Natural killer cell (primary cell): Measurements from ENCODE around the gene ACTRT2. TPM values are rescaled to one million over a fixed set of nuclear protein-coding genes. Genes with fewer than 3 reads are reported as not detected.

Source experiments
- ATAC-seq, 3 donors: fragments of 150-1000 bp in 2 of 3; fragments of 200-7000 bp in 1 of 3; cut with Tn5 transposase; 1 replicate in 1 of 3; 2 replicates in 2 of 3; pipeline ENCODE4 v1.10.0; 2021; ENCODE audit warnings: mild to moderate bottlenecking in 2 of 3, moderate library complexity in 2 of 3
- DNase-seq, 2 donors: peaks; one replicate each; pipeline versions ENCODE4 v3.0.0 to v3.0.0-alpha.2; 2013 to 2021; ENCODE audit warnings: mixed read lengths in 1 of 2
- H3K27ac ChIP-seq: one replicate; pipeline ENCODE4 v1.5.1; 2013; ENCODE audit warnings: mild to moderate bottlenecking, low read length
- H3K27me3 ChIP-seq: one replicate; pipeline ENCODE4 v1.6.1; 2013; ENCODE audit warnings: low read length; ENCODE audit not compliant: control insufficient read depth, insufficient read depth
- H3K36me3 ChIP-seq: one replicate; pipeline ENCODE4 v1.6.1; 2013; ENCODE audit warnings: low read length; ENCODE audit not compliant: control insufficient read depth, insufficient read depth
- H3K4me1 ChIP-seq: one replicate; pipeline ENCODE4 v1.6.1; 2013; ENCODE audit warnings: low read length; ENCODE audit not compliant: control insufficient read depth, insufficient read depth
- H3K4me3 ChIP-seq: one replicate; pipeline ENCODE4 v1.5.1; 2013; ENCODE audit warnings: low read length
- H3K9me3 ChIP-seq: one replicate; pipeline ENCODE4 v1.6.1; 2013; ENCODE audit warnings: low read length; ENCODE audit not compliant: control insufficient read depth, insufficient read depth
- H3K27ac Mint-ChIP-seq, 2 donors: one replicate each; pipeline ENCODE4 v1.8.0; 2022; ENCODE audit warnings: mild to moderate bottlenecking in 2 of 2, mixed read lengths in 2 of 2, moderate library complexity in 1 of 2
- H3K27me3 Mint-ChIP-seq, 2 donors: one replicate each; pipeline ENCODE4 v1.8.0; 2022; ENCODE audit warnings: low read depth in 2 of 2, mixed read lengths in 2 of 2
- H3K36me3 Mint-ChIP-seq: one replicate; pipeline ENCODE4 v1.8.0; 2022; ENCODE audit warnings: mixed read lengths
- H3K4me1 Mint-ChIP-seq, 2 donors: one replicate each; pipeline ENCODE4 v1.8.0; 2022; ENCODE audit warnings: mixed read lengths in 2 of 2
- H3K4me3 Mint-ChIP-seq: one replicate; pipeline ENCODE4 v1.8.0; 2022; ENCODE audit warnings: mild to moderate bottlenecking, moderate library complexity, mixed read lengths
- H3K9me3 Mint-ChIP-seq, 2 donors: one replicate each; pipeline ENCODE4 v1.8.0; 2022; ENCODE audit warnings: mixed read lengths in 2 of 2
- WGBS: methylation state at CpG from one replicate; pipeline ENCODE4 v1.1.7; 2013; ENCODE audit warnings: missing lambda C conversion rate; ENCODE audit not compliant: insufficient coverage; 5-methylcytosine and 5-hydroxymethylcytosine counted together
- intact Hi-C: fragments of 100-400 bp; cut with micrococcal nuclease; formaldehyde crosslinking; loops from one replicate; pipeline ENCODE4 v1.14.2; 2022
- total RNA-seq, 4 donors: library from RNA; stranded (reverse); fragments of 120-200 nt in 1 of 4; gene quantifications; one replicate each; pipeline versions ENCODE4 v1.2.3 to v1.2.4, GENCODE V29; 2013 to 2022
- TF ChIP-seq, protein P1 (sequence below): fragments of 200-600 bp; IDR thresholded peaks from one replicate; pipeline ENCODE4 v1.8.0; 2022; ENCODE audit warnings: antibody characterized with exemption

Gene ACTRT2
- total RNA-seq, 3 donors from 2014 or later (not counting 1 experiment from before 2014, with no cell fraction given), result not detected

DNA sequence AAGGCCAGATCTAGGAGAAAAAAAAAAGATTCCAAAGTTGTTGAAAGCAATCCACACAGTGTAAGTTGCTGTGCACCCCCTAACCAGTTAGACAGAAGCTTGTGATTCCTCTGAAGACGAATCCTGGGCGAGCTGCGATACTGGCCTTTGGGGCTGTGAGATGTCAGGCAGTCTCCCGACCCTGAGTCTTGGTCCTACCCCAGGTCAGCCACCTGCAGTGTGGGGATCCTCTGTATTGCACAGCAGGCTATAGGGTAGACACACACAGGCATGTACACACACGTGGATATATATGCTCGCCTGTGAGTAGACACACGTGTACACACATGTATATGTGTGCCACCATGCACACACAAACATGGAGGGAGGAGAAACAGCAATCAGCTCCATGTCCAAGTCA is 12.9 kb downstream of the ACTRT2 start:
- no peaks in the 10 kb centered on the region for H3K36me3 Mint-ChIP-seq
- TF ChIP-seq, protein P1, sequence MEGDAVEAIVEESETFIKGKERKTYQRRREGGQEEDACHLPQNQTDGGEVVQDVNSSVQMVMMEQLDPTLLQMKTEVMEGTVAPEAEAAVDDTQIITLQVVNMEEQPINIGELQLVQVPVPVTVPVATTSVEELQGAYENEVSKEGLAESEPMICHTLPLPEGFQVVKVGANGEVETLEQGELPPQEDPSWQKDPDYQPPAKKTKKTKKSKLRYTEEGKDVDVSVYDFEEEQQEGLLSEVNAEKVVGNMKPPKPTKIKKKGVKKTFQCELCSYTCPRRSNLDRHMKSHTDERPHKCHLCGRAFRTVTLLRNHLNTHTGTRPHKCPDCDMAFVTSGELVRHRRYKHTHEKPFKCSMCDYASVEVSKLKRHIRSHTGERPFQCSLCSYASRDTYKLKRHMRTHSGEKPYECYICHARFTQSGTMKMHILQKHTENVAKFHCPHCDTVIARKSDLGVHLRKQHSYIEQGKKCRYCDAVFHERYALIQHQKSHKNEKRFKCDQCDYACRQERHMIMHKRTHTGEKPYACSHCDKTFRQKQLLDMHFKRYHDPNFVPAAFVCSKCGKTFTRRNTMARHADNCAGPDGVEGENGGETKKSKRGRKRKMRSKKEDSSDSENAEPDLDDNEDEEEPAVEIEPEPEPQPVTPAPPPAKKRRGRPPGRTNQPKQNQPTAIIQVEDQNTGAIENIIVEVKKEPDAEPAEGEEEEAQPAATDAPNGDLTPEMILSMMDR, result no peak
- DNase-seq (no peak), ATAC-seq (no peak)
- no peak overlapping the region for H3K4me3 ChIP-seq
- WGBS, result 77% methylated on average over 7 of the region's 7 CpGs
- no peaks in the 10 kb centered on the region for H3K4me1 ChIP-seq
- H3K4me3 Mint-ChIP-seq, result no peak overlapping the region
- no peaks in the 10 kb centered on the region for H3K27me3 ChIP-seq
- H3K27me3 Mint-ChIP-seq, result no peaks in the 10 kb centered on the region
- intact Hi-C loops, result no loop called here
- H3K9me3 Mint-ChIP-seq, result no peaks in the 10 kb centered on the region
- H3K4me1 Mint-ChIP-seq, result no peaks in the 10 kb centered on the region
- no peaks in the 10 kb centered on the region for H3K9me3 ChIP-seq
- H3K36me3 ChIP-seq, result no peaks in the 10 kb centered on the region
- no peak overlapping the region for H3K27ac ChIP-seq
- H3K27ac Mint-ChIP-seq, result no peak overlapping the region

DNA sequence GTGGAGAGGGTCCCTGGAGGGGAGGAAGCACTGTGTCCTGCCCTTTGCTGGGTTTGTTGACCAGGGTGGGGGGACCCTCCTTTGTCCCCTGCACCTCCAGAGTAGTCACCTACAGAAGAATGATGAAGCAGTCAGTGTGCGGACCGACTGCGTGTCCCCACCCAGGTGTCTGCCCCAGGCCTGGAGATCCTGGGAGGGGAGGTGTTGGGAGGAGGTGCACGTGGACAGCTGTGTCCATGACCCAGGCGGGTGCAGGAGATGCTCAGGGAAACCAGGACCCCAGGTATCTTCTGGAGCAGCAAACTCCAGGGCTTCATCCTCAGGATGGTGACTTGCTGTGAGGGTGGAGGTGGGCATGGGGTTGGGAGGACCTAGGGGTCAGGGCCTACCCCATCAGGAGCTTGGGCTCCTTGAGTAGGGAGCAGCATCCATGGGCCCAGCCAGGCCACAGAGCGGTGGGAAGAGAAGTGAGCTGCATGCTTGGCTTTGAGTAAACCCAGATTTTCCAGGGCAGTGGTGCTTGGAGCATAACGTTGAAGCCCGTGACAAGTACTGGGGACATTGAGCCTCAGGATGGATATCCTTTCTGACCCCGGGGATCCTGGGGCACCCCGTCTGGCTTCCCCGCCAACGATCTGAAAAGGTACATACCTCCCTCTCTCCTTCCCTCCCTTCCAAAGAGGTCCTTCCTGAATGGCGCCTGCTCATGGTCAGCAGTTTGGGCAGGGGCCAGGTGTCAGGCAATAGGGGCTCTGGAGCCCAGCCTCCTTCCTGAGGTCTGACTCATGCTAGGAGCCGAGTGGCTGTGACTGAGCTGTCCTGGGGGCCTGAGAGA is 13.7 kb downstream of the ACTRT2 start:
- H3K27me3 Mint-ChIP-seq, result no peaks in the 10 kb centered on the region
- 76% methylated on average over 14 of the region's 14 CpGs for WGBS
- H3K27me3 ChIP-seq, result no peaks in the 10 kb centered on the region
- intact Hi-C loops, result no loop called here
- H3K4me3 ChIP-seq, result no peak overlapping the region
- no peak overlapping the region for H3K27ac ChIP-seq
- H3K4me1 ChIP-seq, result no peaks in the 10 kb centered on the region
- H3K9me3 ChIP-seq, result no peaks in the 10 kb centered on the region
- no peaks in the 10 kb centered on the region for H3K36me3 Mint-ChIP-seq
- TF ChIP-seq, protein P1, result no peak
- DNase-seq (no peak), ATAC-seq (no peak)
- H3K27ac Mint-ChIP-seq, result no peak overlapping the region
- no peaks in the 10 kb centered on the region for H3K36me3 ChIP-seq
- no peaks in the 10 kb centered on the region for H3K4me1 Mint-ChIP-seq
- H3K9me3 Mint-ChIP-seq, result no peaks in the 10 kb centered on the region
- no peak overlapping the region for H3K4me3 Mint-ChIP-seq

DNA sequence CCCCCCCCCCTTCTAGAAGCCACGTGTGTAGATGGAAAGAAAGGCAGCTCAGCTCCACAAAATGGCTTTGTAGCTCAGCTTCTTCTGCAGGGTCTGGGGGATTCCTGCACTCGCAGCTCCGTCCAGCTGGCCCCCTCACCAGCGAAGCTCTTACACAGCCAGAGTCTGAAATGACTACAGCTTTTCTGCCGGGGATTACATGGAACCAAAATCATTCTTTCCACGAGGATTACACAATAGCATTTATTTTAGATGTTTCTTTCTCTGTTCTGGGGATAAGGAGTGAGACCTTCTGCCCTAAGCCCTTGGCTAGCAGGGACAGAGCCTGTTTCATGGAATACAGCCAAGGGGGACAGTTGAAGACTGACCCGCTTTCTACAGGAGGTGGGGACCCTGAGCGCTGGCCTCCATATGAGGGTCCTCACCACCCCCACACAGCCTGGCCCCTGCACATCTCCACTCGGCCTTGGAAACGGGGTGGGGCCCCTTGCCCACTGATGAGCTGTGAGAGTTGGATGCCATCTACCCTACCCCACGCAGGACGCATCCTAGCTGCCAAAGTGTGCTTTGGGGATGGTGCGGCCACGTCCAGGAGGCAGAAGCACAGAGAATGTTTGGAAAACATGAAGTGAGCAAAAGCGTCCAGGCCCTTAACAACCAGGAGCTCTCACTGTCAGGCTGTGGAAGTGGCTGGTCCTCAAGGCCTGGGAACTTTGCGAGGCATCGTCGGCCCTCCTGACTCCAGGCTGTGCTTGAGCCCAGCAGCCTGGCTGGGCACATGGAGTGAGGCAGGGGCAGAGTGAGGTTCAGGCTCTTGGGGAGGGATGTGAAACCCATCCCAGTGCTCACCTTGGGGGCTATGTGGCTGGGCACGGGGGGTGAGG is 14.5 kb downstream of the ACTRT2 start:
- Mint-ChIP-seq H3K36me3 (no peaks in the 10 kb centered on the region), H3K4me3 (no peak overlapping the region), H3K27ac (no peak overlapping the region), H3K4me1 (no peaks in the 10 kb centered on the region), H3K27me3 (no peaks in the 10 kb centered on the region), H3K9me3 (no peaks in the 10 kb centered on the region)
- intact Hi-C loops, result no loop called here
- Histone ChIP-seq H3K4me3 (no peak overlapping the region), H3K4me1 (no peaks in the 10 kb centered on the region), H3K36me3 (no peaks in the 10 kb centered on the region), H3K27me3 (no peaks in the 10 kb centered on the region), H3K9me3 (no peaks in the 10 kb centered on the region), H3K27ac (no peak overlapping the region)
- ATAC-seq (no peak), DNase-seq (no peak)
- WGBS, result 83% methylated on average over 19 of the region's 19 CpGs
- TF ChIP-seq, protein P1, result no peak
